HG03521 (cell line): ENCODE results near the gene KIT.

Source experiments
- ATAC-seq: cut with Tn5 transposase; IDR thresholded peaks from one replicate; pipeline ENCODE4 v1.9.1; 2021; ENCODE audit warnings: mild to moderate bottlenecking, moderate library complexity; ENCODE audit not compliant: unreplicated experiment

Gene KIT

DNA sequence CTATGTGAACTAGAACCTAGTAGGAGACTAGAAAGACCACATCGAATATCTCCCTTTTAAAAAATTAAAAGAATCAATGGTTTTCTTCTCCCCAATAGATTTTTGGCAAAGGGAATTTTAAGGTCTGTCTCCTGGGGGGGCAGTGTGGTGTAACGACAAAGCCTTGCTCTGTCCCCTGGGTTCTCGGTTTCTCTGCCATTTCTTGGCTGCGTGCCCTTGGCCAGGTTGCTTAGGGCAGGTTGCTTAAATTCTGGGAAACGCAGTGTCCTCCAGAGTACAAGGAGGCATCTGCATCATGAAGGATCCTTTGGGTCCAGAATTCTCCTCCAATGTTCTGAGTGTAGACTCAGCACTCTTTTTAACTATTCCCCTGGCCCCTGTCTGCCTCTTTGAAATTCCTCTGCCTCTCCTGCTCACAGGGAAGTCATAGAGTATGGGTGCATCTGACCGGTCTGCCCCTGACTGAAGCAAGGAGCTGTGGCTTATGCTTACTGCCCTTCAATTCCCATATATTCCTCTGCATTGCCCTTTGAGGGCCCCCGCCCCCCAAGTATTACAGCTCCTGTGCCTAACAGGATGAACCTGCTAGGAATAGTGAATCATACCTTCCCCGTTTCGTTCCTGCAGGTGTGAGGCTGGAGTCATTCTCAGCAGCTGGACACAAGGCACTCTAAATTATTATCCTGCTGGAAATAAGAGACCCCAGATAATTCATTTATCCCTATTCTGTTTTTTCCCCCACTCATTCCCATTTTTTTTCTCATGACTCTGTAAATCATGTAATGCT is 2.2 kb downstream of the KIT start:
- ATAC-seq: no peak

DNA sequence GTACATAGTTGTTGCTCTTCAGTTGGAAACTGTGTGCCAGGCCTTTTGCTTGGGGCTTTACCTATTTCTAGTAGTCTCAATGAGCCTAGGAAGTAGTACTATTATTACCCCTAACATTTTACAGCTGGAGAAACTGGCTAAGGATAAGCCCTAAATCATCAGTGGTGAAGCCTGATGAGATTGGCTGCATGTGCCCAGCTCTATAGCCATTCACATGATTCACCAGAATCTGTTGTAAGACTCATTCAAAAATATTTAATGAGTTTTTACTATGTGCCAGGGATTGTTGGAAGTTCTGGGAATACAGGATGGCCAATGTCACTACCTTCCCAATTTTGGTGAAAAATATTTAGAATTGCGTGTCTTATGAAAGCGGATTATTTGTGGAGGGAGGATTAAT is 2.8 kb downstream of the KIT start:
- ATAC-seq: no peak

DNA sequence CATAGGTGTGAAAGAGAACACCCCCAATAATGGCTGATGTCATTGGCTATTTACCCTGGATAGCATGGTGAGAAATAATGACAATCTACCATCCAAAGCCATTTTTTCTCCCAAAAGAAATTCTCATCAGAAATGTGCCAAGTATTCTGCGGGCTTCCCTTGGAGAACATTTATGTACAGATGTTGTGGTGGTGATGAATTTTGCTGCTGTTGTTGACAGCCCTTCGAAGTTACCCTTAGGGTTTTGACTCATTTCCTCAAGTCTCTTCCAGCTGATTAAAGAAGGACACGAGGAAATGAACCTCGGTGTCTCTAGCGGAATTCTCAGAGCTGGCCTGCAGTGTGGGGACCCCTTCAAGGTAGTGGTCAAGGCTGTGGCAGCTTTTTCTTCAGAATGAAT is 3.4 kb downstream of the KIT start:
- no peak for ATAC-seq

DNA sequence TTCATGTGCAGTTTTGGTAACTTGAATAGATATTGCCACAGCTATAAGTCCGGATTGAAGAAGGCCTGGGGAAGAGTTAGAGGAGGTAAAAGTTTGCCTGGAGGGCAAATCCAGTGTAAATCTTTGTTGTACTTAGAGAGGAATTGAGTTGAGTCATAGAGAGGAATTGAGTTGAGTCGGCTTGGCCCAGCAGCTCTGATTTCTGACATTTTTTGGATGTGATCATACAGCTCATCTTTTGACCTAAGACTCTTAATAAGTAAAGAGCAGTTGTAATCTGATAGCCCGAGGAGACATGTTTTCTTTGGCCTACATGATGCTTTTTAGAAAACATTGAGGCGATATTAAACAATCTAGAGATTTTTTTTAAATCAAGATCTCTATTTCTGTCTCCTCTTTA is 3.9 kb downstream of the KIT start:
- ATAC-seq: no peak

DNA sequence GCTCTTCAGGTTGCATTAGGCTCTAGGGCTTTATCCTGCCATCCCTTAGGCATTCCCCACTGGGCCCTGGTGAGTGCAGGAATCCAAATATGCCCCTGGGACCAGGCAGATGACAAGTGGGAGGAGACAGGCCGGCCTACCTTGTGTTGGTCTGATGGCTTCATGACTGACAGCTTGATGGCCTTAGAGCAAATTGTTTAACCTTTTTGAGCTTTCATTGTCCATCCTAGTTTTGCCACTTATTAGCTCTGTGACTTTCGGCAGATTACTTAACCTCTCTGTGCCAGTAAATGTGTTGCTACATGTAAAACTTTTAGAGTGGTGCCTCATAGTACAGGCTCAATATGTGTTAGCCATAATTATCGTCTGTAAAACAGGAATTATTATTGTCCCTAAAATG is 4.4 kb downstream of the KIT start:
- no peak for ATAC-seq

DNA sequence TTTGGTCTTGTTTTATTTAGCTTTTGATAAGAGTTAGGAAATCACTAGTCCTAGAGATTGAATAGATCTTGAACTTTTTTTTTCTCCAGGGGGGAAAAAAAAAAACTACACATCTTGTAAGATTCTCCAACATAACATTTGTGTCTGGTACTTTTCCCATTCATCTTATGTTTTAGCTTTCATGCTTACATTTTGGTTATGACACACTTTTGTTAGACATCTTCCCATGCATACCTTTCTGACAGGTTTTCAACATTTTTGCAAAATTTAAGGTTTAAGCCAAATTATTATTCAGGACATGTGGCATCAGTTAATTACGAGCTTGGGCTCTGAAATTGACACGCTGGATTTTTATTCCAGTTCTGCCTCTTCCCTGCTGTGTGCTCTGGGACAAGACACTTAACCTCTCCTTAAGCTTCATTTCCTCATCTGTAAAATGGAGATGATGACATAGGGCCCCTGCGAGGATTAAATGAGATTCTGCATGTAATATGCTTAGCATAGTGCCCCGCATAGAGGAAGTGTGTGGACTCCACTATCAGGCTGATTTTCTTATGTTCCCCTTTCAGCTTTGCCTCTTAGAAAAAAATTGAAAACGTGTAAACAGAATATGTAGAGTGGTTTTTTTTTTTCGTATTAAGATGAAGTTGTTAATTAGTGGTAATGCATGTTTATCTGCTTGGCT is 5.3 kb downstream of the KIT start:
- no peak for ATAC-seq

DNA sequence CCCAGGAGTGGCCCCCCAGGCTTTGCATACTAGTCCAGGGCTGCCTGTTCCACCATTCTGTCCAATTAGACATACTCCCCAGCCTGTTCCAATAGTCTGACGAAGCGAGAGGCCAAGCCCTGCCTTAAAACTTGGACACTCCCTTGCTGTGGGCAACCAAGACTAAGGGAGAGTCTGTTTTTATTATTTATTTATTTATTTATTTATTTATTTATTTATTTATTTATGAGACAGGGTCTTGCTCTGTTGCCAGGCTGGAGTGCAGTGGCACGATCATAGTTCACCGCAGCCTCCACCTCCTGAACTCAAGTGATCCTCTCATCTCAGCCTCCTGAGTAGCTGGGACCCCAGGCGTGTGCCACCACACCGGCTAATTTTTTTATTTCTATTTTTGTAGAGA is 6.6 kb downstream of the KIT start:
- ATAC-seq: no peak

DNA sequence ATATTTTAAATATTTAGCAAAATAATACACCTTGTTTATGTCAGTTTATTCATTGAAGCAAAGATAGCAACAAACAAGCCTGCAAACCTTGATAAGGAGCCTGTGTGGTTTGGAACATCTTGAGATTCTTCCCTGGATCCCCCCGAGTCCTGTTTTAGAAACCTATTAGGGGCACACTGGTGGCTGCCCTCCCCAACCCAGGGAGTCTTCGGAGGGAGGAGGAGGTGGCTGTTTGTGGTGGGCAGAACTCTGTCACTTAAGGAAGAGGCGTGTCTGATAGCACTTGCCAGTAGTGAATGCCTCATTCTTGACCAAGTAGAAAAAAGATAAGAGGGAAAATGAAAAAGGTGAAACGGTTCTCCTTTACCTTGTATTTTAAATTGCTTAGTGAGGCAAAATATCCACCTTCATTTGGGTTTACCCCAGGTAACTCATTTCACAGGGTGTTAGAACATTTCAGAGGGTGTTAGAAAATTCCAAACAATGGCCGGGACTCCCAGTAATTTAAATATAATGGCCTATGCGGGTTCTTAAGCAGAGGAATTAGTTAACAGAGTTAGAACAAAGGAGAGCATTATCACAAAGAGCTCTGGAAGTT is 10.4 kb downstream of the KIT start:
- ATAC-seq: no peak

DNA sequence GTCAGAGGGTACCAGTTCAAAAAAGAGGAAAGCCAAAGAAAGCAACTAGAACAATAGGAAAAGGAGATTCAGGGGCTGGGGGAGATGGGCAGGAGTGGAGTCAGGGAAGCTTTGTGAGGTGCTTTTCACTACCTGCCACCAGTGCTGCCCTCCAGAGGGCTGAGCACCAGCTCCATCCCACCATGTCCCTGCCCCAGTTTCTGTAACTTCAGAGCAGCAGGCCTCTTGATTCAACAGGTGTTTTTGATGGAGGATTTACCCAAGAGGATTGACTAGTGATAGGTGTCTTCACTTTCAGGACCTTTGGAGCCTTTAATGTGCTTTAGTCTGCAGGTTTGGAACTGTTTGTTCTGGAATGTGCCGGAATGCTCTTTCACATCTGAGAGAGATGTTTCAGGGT is 12.1 kb downstream of the KIT start:
- ATAC-seq: no peak

DNA sequence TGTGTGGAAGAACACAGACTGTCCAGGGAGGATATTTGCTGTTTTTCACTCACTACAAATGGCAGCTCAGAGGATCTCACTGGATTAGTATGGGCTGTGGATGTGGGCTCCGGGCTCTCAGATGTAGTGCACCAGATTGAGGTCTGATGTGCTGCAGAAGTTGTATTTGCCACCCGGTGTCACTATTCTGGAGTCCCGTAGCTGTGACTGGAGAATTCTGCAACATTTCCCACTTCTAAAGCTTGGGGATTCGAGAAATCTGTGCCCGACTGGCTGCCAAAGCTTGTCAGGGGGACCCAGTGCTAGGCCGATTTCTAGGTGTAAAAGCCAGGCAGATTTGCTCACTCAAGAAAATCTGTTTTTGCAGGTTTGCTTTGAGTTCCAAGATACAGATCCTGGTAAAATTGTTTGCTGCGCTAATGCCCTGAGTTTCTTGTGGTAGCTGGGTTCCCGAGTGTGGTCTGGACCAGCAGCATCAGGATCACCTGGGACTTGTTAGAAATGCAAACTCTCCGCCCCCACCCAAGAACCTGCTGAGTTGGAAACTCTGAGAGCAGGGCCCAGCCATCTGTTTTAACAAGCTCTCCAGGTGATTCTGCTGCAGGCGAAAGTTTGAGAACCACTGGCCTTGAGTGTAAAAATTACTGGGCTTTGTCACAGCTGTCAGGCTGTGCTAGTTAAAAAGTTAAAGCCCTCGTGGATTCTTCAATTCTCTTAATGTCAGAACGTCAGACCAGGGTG is 18.1 kb downstream of the KIT start:
- ATAC-seq: no peak

DNA sequence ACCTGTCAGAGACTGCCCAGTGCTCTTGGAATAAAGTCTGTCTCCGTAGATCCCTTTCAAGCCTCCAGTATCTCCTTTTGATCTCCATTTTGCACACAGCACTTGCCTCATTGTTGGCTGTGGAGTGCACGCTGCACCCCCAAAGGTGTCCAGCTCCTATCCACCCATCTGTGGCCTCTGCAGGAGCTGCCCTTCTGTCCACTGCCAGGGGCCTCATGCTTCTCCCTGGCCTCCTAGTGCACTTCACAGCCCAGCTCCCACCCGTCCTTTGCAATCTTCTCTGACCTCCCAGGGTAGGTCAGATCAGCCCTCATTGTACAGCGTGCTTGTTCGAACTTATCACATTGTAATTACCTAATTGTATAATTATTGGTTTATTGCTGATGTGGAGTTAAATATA is 18.9 kb downstream of the KIT start:
- ATAC-seq: no peak

DNA sequence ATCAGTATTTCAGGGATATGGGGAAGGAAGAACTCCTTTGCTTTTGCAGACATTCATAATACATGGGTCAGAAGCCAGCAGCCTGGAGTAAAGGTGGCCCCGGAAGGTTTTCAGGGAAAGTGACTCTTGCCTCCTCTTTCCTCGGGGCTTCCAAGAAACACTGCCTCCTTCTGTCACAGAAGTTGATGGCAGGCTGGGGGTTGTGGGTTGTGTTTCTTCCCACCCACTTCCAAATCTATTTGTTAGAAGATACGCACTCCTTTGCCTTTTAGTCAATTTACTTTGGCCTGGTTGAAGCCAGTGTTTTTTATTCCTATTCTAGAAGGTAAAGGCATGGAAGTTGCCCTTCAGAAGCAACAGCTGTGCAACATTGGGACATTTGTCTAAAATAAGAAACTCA is 19.7 kb downstream of the KIT start:
- no peak for ATAC-seq

DNA sequence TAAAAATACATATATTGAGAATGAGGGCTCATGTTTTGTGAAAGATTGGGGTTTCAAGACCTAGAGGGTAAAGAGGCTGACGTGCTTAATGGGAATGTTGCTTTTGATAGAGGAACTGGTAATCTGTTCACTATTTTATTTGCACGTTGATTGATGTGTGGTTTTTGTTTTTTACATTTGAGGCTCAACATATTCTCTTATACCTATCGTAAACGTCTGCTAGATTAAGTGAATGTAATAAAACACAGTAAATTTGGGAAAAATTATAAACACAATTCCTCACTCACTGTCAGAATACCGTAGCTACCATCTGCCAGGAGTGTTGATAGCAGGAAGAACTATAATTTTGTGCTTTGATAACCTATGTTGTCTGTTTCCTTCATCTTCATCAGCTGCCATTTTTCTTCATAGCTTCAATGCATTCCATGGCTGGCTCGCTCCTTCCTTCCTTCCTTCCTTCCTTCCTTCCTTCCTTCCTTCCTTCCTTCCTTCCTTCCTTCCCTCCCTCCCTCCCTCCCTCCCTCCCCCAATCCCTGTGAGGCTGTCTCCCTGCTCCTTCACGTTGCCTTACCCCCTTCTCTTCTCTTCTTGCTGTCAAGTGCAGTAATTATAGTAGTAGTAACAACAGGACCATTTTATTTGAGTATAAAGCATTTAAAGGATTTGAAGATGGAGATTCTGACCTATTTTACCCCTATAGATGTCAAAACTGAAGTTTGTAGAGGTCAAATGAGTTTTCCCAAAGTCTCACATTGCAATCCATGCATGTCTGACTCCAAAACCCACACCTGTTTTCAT is 20.3 kb downstream of the KIT start:
- no peak for ATAC-seq

DNA sequence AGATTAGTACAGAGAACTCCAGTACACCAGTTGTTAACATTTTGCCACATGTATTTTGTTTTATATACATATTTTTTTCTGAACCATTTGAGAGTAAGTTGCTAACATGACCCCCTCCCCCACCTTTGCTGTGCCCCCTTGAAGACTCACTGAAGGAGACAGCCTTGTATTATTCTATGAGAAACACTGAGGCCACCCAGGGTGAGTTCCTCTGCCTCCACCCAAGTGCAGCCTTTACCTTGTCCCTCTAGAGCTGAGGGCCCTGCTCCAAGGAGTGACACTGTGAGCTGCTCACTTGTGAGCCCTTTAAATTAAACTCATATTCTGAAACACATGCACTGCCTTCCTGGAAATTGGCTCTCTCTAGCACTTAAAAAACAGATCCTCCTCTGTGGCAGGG is 21.1 kb downstream of the KIT start:
- ATAC-seq: no peak

DNA sequence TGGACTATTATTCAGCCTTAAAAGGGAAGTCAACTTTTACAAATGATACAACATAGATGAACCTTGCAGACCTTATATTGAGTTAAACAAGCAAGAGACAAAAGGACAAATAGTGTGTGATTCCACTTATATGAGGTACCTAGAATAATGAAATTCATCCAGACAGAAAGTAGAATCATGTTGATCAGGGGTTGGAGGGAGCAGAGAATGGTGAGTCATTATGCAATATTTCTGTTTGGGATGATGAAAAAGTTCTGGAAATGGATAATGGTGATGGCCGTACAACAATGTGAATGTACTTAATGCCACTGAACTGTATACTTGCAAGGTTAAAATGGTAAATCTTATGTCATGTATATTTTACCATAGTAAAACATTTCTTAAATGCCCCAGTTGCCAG is 22.1 kb downstream of the KIT start:
- ATAC-seq: no peak

DNA sequence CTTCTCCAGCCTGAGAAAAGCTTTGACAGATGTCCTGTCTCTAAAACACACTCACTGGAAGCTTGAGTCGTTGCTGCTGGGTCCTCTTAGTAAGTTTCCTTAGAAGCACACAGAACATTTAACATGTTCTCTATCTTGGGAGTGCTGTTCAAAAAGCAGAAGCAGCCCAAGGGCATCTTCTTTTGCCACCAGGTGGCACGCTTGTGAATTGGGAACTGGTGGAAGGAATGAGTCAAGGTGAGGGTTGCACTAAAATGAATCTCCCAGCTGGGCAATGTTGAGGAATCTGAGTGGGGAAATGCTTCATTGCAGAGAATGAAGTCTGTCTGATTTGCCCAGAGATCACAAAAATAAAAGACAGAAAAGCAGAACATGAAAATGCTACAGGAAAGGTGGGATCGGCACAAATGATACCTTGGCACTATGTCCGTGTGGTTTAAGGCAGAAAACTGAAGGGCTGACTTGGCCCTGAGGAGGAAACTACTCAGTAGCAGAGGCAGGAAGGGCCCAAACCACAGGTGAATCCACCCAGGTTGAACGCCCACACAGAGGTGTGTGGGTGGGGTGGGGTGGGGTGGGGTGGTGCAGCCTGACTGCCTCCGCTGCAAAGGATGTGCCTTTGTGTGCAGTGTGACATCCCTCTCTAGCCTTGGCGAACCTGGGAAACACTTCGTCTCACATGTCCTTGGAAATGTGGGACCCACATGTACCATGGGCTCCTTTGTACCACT is 26.0 kb downstream of the KIT start:
- no peak for ATAC-seq

DNA sequence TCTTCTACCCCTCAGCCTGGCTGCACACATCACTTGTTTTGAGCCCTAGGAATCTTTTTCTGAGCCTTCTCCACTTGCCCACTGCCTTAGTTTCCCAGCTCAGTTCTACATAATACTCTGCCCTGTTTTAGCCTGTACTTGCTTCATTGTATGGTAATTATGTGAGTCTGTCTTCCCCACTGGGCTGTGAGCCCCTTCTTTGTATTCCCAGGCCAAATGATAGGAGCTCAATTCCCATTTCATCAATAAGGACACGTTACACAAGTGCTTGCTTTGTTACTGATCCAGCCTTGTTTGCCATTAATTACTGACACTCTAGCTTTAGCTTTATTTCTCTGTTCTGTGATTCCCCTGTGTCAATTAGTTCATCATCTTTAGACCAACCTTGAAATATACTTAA is 28.1 kb downstream of the KIT start:
- ATAC-seq: no peak

DNA sequence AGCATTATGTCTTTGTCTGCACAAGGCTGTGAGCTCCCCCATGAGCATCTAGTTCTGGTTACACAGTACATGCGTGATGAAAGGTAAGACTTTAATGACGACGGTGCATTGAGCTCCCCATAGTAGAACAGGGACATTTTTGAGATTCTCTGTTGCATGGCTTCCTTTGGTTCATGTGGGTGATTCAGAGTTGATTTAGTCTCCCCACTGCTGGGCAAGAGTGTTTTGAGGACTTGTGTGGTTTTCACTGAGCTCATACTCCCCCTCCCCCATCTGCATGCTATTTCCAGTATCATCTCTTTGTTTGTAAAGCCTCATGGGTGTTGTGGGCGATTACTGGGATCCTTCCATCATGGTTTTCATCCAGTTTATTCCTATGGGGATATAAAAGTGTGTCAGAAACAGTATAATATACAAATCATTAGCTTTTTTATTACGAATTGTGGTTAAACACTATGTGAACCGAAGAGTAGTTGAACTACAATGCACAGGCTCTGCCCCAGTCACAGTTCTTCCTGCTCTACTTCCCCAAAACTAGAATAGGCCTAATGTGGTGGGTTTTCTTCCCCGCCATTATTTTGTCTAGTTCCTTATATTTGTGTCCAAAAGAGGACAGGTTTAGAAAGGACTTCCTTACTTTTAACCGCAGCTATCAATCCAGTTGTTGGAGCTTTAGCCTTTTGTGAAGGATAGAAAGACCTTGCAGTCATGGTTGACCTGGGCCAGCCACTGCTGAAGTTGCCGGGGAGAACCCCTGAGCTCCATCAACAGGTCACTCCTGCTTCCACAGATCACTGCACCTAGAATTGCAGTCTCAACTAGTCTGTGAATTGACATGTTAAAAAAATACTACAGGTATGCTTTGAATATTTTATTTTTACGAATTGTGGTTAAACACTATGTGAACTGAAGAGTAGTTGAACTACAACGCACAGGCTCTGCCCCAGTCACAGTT is 30.4 kb downstream of the KIT start:
- peak; percentile 38 for ATAC-seq

DNA sequence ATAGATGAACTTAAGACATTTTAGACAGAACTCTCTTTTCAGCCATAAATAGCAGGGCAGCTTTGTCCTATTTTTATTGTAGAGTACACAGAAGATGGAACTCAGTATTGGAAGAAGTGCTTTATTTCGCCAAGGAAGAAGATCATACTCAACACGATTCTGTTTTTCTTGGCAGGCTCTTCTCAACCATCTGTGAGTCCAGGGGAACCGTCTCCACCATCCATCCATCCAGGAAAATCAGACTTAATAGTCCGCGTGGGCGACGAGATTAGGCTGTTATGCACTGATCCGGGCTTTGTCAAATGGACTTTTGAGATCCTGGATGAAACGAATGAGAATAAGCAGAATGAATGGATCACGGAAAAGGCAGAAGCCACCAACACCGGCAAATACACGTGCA is 37.6 kb downstream of the KIT start:
- ATAC-seq: no peak
